MM.1S (cell line): ENCODE data around the gene SCUBE3.
A peak's percentile ranks its signal among the peaks of the same experiment; 100 is the strongest.

ENCODE experiments used
- DNase-seq: peaks from one replicate; pipeline ENCODE4 v3.0.0-alpha.2; 2015
- H2AFZ ChIP-seq: fragments of 300-600 bp; sonication (generic); 2 replicates; pipeline ENCODE4 v1.6.0; 2016; ENCODE audit warnings: antibody characterized with exemption, low read length
- H3F3A ChIP-seq: fragments of 300-600 bp; sonication (generic); 2 replicates; pipeline ENCODE4 v1.6.1; 2016; ENCODE audit warnings: mild to moderate bottlenecking, antibody characterized with exemption, low read length, moderate library complexity, mixed read lengths; ENCODE audit not compliant: insufficient read depth
- H3K27ac ChIP-seq: fragments of 300-600 bp; sonication (generic); 2 replicates; pipeline ENCODE4 v1.5.1; 2016; ENCODE audit warnings: mild to moderate bottlenecking, low read length
- H3K27me3 ChIP-seq: fragments of 300-600 bp; sonication (generic); replicated peaks from 2 replicates; pipeline ENCODE4 v1.6.0; 2016; ENCODE audit warnings: low read length; ENCODE audit not compliant: insufficient read depth
- H3K36me3 ChIP-seq: fragments of 300-600 bp; sonication (generic); replicated peaks from 2 replicates; pipeline ENCODE4 v1.6.1; 2016; ENCODE audit warnings: mild to moderate bottlenecking, low read length, mixed read lengths; ENCODE audit not compliant: insufficient read depth
- H3K4me1 ChIP-seq: fragments of 300-600 bp; sonication (generic); 2 replicates; pipeline ENCODE4 v1.6.1; 2016; ENCODE audit warnings: low read length, mixed read lengths
- H3K4me2 ChIP-seq: fragments of 300-600 bp; sonication (generic); 2 replicates; pipeline ENCODE4 v1.6.0; 2016; ENCODE audit warnings: low read depth, low read length
- H3K4me3 ChIP-seq: fragments of 300-600 bp; sonication (generic); 2 replicates; pipeline ENCODE4 v1.5.1; 2016; ENCODE audit warnings: low read length, mixed read lengths
- H3K79me2 ChIP-seq: fragments of 300-600 bp; sonication (generic); 2 replicates; pipeline ENCODE4 v1.6.1; 2016; ENCODE audit warnings: mixed run types, low read length, mixed read lengths
- H3K9ac ChIP-seq: fragments of 300-600 bp; sonication (generic); 2 replicates; pipeline ENCODE4 v1.6.1; 2016; ENCODE audit warnings: low read length, mixed read lengths
- H3K9me2 ChIP-seq: fragments of 300-600 bp; sonication (generic); replicated peaks from 2 replicates; pipeline ENCODE4 v1.6.1; 2016; ENCODE audit warnings: mild to moderate bottlenecking, low read length, mixed read lengths; ENCODE audit not compliant: insufficient read depth
- H3K9me3 ChIP-seq: fragments of 300-600 bp; sonication (generic); replicated peaks from 2 replicates; pipeline ENCODE4 v1.6.1; 2016; ENCODE audit warnings: mild to moderate bottlenecking, low read length, mixed read lengths; ENCODE audit not compliant: insufficient read depth
- H4K20me1 ChIP-seq: fragments of 300-600 bp; sonication (generic); 2 replicates; pipeline ENCODE4 v1.6.1; 2016; ENCODE audit warnings: mild to moderate bottlenecking, low read length, moderate library complexity, mixed read lengths; ENCODE audit not compliant: insufficient read depth
- CTCF ChIP-seq: fragments of 300-600 bp; sonication (generic); IDR thresholded peaks from 2 replicates; pipeline ENCODE4 v1.5.1; 2016; ENCODE audit warnings: antibody characterized with exemption, low read length, mixed read lengths
- EZH2 ChIP-seq: fragments of 300-600 bp; sonication (generic); optimal IDR thresholded peaks from 2 replicates; pipeline ENCODE3; 2017; ENCODE audit warnings: low read depth, mild to moderate bottlenecking, antibody characterized with exemption, low read length, mixed read lengths
- EZH2phosphoT487 ChIP-seq: fragments of 300-600 bp; sonication (generic); IDR thresholded peaks from 2 replicates; pipeline ENCODE4 v1.6.1; 2018; ENCODE audit warnings: antibody characterized with exemption, low read length

The SCUBE3 gene

GRCh38 chr6:35292494-35292893, 78.7 kb downstream of the SCUBE3 start:
- Histone ChIP-seq H3K27me3 (no peaks in the 10 kb centered on the region), H3K9ac (no peak overlapping the region), H3K9me2 (no peaks in the 10 kb centered on the region), H3K4me2 (no peak overlapping the region), H3K9me3 (no peaks in the 10 kb centered on the region), H3K4me1 (peaks cover 8% of the 10 kb centered on the region), H4K20me1 (no peaks in the 10 kb centered on the region), H3K79me2 (no peaks in the 10 kb centered on the region), H3K27ac (no peak overlapping the region), H3K36me3 (no peaks in the 10 kb centered on the region; the same call in 1 of the 2 replicates), H2AFZ (no peak overlapping the region), H3K4me3 (no peak overlapping the region), H3F3A (peaks cover 4% of the 10 kb centered on the region; the same call in 1 of the 2 replicates)
- DNase-seq = no peak
- TF ChIP-seq EZH2phosphoT487 (no peak), CTCF (no peak), EZH2 (no peak)

- no peak overlapping the region for H3K27ac ChIP-seq
- TF ChIP-seq EZH2phosphoT487 = no peak
- no peak for TF ChIP-seq CTCF
- no peak for TF ChIP-seq EZH2
Observed at GRCh38 chr6:35293681-35294080, 79.9 kb downstream of the SCUBE3 start.

DNA sequence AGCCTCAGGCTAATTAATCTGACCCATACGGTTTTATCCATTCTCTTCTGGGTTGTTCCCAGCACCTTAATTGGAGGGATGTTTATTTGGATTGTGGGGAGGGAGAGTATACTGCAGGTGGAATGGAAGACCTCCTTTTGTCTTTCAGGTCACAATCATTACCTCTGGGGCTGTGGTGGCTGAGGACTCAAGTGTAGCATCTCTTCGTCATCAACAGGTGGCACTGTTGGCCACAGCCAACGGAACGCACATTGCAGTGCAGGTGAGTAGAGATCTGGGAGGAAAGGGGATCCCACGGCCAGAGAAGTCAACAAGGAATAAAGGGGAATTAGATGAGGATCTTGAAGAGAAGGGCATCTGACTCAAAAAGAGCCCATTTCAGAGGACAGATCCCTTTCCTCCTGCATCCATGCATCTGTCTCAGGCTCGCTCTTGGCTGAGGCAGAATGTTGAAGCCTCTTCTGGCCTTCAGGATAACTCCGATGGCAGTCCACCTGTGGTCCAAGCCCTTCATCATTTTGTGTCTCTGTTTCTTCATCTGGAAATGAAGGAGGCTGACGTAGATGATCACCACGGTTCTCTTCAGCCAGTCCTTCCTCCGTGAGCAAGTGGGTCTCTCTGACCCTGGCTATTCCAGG, 80.7 kb downstream of the SCUBE3 start:
- Histone ChIP-seq H3K9me3 (no peaks in the 10 kb centered on the region), H3K27me3 (no peaks in the 10 kb centered on the region), H4K20me1 (no peaks in the 10 kb centered on the region), H3F3A (peaks cover 4% of the 10 kb centered on the region; the same call in 1 of the 2 replicates), H3K27ac (no peak overlapping the region), H3K4me1 (peaks cover 16% of the 10 kb centered on the region), H3K9me2 (no peaks in the 10 kb centered on the region), H3K9ac (no peak overlapping the region), H3K79me2 (peaks cover 18% of the 10 kb centered on the region), H2AFZ (no peak overlapping the region), H3K4me2 (no peak overlapping the region), H3K36me3 (no peaks in the 10 kb centered on the region), H3K4me3 (no peak overlapping the region)
- TF ChIP-seq EZH2 = no peak
- TF ChIP-seq EZH2phosphoT487 = no peak
- TF ChIP-seq CTCF = peak; percentile 86
- DNase-seq = peak; percentile 53

More at GRCh38 chr6:35293681-35294080, 79.9 kb downstream of the SCUBE3 start:
- Histone ChIP-seq H3K27me3 (no peaks in the 10 kb centered on the region), H4K20me1 (no peaks in the 10 kb centered on the region), H3F3A (peaks cover 4% of the 10 kb centered on the region; the same call in 1 of the 2 replicates), H3K4me3 (no peak overlapping the region), H3K9me2 (no peaks in the 10 kb centered on the region), H3K79me2 (peaks cover 10% of the 10 kb centered on the region), H3K9me3 (no peaks in the 10 kb centered on the region), H3K36me3 (no peaks in the 10 kb centered on the region; the same call in 1 of the 2 replicates), H2AFZ (no peak overlapping the region), H3K9ac (no peak overlapping the region), H3K4me1 (peaks cover 8% of the 10 kb centered on the region), H3K4me2 (no peak overlapping the region)
- no peak for DNase-seq
